ENCODE data around the gene SNX13.
A peak's percentile ranks its signal among the peaks of the same experiment; 100 is the strongest.

SNX13 gene

DNA sequence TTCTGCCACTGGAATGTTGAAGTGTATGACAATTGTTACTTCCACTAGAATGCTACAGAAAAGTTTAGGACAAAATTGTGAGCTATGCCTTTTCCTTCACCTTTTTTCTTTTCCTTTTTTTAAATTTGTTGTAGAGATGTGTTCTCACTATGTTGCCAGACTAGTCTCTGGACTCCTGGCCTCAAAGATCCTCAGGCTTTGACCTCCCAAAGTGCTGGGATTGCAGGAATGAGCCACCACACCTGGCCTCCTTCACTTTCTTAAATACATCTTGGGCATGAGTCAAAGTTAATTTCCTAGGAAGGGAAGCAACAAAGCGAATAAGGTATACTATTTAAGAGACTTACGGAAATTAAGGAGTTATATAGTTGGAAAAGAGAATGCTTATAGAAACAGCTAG is 2.7 kb upstream of the SNX13 start:
- no peak for DNase-seq

DNA sequence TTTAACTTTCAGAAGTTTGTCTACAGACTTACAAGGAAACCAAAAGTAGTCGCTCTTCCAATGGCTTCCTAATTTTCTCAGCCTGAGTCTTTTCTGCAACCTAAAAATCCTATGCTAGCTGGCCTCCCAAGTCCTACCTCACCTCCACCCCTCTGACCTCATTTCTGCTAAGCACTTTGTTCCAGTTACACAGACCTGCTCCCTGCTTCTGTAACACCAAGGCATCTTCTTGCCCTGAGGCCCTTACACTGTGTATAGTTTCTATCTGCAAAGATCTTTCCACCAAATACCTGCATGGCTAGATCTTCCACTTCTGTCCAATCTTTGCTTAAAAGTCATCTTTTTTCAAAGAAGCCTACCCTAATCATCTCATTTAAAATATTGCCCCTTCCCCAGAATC is 1.9 kb upstream of the SNX13 start:
- DNase-seq, result no peak

DNA sequence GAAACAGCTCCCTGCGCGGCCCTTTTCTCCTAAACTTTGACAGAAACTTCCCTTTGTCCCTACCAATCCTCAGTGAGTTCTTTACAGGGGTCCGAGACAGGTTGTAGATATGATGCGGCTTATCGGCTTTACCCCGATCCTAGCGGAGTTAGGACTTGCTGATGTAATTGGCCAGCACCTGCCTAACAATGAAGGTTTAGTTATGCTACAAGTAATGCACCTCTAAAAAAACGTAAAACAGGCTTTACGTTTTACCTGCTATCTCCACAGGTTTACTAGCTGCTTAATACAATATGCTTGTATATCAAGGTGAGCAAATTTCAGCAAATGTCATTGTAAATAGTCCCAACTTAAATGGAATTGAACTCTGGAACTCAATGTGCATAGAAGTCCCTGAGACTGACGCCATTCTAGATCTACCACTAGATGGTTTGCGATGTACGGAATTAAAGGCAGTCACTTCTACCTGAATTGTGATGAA is 697 bp upstream of the SNX13 start:
- peak; percentile 73 for DNase-seq

DNA sequence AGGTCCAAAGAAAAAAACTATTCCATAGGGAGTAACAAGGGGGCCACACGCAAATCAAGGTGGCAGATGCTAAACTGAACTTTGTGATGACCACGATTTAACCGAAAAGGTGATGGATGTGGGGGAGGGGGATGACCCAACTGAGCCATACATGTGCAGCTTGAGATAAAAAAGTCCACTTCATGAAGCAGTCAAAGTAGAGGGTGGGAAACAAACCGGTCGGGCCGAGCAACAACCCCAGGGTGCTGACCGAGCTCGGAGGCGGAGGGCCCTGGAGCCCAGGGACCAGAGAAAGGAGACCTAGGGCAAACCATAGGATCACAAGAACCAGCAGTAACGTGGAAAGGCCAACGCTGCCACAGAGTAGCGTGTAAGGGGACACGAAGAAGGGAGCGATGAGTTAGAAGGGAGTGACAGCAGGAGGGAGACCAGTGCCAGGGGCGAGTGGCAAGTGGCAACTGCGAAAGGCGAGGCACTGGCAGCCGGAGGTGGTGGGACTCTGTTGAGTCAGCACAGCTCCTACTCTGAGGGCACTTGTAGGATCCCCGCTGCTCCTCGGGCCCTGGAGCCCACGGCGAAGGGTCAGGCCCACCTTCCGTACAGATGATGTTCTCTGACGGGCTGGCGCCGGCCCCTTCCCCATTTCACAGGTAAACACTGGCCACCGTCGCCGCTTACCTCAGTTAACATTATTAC is 540 bp downstream of the SNX13 start:
- DNase-seq, result peak; percentile 80

DNA sequence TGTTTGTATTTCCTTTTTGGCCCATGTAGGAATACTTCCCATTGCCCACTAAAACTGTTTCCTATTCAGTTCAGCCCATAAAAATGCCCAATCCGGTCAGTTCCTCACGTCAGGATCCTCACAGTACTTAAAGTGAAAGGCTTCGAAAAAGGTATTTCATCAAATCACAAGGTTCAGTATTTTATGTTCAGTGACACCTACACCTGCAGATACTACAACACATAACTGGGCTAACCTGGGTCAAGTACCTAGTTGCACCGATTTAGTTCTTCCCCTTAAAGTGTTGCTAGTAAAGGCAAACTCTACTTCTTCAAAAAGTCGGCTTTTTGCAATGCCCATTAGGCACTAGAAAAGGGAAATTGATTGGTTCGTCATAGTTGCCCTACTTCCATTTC is 1.1 kb downstream of the SNX13 start:
- DNase-seq, result no peak

DNA sequence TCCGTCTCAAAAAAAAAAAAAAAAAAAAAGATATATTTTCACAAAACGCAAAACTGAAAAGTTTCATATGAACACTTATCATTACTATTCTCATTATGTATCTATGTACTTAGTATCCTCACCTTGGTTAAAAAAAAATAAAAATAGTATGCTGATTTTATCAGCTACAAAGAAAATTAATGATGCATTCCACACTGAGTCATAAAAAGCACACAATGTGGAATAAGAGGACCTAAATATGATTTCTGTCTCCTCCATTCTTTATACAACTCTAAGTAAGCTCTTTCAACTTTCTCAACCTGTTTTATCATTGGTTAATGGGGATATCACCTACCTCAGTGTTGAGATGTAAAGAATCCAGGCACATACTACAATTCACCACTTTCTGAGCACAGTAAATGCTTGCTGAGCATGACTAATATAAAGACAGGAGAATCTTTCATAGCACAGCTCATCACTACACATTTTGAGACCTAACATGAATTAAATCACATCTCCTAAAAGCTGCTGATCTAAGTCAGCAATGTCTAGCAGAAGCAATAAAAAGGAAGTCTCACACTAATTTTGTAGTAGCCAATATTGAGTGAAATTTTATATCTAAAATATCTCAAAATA is 2.7 kb downstream of the SNX13 start:
- DNase-seq, result no peak

DNA sequence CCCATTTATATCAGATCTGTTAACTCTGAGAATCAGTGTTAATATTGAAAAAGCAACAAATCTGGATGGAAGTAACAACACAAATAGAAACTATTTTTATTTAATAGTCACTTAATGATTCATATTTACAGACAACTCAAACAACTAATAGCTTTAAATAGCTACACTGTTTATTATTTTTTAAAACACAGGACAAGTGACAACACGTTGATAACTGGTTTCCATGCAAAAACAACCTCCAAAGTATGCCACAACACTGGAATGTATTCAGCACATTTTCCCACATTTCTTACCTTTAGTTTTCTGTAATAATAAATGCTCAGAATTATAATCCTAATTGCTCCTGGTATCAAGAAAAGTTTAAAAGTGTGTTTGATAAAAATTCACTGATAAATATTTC is 4.0 kb downstream of the SNX13 start:
- no peak for DNase-seq

DNA sequence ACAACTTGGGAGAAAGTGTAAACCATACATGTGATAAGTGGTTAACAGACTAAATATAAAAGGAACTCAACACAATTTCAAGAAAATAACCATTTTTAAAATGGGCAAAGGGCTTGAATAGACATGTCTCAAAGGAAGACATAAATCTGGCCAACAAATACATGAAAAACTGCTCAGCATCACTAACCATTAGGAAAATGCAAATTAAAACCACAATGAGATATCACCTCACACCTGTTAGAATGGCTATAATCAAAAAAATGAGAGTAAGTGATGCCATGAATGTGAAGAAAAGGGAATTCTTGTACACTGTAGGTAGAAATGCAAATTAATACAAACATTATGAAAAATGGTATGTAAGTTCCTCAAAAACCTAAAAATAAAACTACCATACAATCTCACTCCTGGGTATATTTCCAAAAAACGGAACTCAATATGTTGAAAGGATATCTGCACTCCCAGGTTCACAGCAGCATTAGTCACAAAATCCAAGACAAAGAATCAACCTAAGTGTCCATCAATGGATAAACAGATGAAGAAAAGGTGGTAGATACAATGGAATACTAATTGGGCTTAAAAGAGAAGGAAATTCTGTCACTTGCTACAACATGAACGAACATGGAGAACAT is 5.6 kb downstream of the SNX13 start:
- DNase-seq, result no peak

DNA sequence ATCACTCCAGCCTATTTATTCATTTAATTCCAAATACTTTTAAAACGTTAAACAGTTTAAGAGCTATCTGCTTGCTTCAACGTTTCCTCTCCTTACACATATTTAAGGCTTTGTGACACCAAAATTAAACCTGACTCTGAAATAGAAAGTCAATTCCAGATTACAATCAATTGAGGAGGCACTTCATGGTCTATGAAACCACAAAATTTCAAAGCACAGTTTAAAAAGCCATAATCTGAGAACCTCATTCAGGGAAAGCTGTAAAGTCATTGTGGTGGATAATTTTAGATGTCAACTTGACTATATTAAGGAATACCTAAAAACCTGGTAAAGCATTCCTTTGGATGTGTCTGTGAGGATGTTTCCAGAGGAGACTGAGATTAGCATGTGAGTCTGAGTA is 6.2 kb downstream of the SNX13 start:
- no peak for DNase-seq

DNA sequence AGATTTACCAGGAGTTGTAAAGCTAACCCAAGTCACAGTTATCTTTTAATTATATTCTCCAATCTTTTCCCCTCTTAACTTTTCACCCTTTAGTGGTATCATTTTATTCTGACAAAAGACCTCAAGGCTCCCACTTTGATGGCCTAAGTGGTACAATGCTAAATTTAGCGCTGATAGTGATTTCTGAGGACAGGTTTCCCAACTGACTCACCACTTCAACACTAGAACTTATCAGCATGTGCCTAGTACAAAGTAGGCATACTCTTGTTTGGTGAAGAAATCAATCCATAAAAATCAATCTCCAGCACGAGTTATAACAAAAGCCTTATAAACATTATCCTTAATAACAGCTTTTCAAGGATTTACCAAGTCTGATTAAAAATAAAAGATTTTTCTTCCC is 7.5 kb downstream of the SNX13 start:
- DNase-seq, result no peak

DNA sequence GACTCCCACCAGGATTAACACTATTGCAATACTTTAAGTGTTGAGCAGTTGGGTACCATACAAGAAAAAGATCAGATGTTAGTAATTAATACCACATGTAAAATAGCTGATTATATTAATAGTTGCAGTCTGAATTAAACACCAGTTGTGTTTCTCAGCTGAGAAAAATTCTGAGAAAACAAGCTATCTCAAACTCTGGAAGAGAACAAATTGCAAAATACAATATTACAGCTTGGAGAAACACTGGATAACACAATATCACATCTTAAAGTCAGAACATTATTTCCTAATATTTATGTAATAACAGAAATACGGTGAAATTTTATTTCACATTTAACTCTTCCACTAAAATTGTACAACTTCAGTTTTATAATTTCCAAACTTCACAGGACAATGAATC is 9.2 kb downstream of the SNX13 start:
- no peak for DNase-seq

DNA sequence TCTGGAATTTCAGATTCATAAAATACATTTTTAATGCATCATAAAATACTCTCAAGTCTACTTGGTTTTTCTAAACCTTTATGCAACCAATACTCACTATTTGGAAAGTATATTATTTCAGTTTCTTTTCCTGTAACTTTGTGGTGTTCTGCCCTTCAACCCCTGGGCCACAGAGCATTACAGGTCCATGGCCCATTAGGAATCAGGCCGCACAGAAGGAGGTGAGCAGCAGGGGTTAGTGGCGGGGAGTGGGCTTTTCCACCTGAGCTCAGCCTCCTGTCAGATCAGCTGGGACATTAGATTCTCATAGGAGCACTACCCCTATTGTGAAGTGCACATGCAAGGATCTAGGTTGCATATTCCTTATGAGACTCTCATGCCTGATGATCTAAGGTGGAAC is 9.7 kb downstream of the SNX13 start:
- no peak for DNase-seq

DNA sequence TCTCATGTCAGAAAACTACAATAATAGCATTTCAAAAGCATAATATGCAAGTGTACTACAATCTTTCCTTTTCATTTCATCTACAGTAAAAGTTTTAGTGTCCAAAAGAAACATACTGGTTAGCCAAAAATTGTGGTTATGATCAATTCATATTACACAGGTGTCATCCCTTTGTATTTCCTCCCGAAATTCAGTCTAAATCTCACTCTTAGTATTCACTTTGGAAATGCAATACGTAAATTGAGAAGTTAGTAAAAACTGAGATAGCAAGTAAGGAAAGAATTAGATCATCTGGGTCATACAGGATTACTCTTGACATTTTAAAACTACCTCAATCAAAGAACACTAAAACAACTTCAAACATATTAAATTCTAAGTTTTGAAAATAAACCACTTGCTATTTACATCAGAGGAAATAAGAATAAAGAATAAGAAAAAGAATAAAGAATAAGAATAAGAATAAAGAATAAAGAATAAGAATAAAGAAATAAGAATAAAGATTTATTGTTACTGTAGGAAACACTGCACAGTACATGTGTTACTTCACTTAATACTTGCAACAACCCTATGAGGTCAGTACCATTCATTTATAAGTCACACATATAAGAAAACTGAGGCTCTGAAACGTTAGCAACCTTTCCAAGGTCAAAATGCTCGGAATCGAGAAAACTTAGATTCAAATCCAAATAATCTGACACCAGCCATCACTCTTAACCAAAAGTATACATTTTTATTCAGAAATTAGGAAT is 10.5 kb downstream of the SNX13 start:
- no peak for DNase-seq

DNA sequence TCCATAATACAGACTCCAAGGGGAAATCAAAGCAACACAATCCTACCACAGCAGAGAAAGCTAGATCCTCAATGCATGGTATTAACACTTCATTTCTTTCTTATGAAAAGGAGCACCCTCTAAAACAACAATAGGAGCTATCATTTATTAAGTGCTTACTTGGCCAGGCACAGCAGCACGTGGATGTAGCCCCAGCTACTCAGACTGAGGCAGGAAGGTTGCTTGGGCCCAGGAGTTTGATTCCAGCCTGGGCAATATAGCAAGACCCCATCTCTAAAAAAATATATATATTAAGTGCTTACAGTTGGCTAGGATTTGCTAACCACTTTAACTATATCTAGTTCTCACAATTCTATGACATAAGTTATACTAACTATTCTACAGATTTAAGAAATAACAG is 12.2 kb downstream of the SNX13 start:
- no peak for DNase-seq

DNA sequence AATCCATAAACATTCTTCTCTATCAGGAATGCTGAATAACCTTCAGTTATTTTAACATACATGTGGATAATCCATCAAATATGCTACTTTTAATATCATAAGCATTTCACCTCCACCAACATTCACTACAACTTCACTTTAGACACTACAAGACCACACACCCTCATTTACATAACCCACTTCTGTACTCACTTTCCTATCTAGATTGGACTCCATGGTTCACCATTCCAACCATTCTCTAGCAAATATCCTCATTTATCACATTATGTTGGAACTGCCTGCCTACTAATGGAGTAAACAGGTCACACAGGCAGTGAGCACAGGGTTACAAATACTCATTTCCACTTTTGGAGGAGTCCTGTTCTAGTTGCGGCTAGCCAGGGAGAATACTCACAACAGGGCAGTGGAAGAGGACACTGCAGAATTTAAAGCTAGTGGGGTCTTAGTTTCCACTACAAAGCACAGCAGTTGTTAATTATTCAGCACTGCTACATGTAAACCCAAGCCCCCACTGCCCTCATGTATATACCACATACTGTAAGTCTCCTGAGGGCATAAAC is 18.4 kb downstream of the SNX13 start:
- DNase-seq, result no peak

DNA sequence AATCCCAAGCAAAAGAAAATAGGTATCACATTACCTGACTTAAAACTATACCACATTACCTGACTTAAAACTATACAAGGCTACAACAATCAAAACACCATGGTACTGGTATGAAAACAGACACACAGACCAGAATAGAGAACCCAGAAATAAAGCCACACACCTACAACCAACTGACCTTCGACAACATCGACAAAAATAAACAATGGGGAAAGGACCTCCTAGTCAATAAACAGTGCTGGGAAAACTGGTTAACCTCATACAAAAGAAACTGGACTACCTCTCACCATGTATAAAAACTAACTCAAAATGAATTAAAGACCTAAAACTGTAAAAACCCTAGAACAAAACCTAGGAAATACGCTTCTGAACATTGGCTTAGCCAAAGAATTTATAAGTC is 22.5 kb downstream of the SNX13 start:
- no peak for DNase-seq

DNA sequence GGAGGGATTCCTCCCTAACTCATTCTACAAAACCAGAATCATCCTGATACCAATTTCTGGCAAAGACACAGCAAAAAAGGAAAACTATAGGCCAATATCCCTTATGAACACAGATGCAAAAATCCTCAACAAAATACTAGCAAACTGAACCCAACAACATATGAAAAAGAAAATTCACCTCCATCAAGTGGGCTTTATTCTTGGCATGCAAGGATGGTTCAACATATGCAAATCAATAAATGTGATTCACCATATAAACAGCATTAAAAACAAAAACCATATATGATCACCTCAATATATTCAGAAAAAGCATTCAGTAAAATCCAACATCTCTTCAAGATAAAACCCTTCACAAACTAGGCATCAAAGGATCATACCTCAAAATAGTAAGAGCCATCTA is 23.5 kb downstream of the SNX13 start:
- DNase-seq, result no peak

DNA sequence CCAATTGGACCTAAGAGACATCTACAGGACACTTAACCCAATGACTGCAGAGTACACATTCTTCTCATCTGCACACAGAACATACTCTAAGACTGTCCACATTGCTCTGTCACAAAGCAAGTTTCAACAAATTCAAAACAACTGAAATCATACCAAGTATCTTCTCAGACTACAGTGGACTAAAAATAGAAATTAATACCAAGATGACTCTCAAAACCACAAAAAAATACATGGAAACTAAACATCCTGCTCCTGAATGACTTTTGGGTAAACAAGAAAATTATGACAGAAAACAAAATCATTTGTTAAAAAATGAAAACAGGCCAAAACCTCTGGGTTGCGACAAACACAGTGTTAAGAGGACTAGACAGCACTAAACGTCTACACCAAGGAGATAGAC is 24.5 kb downstream of the SNX13 start:
- DNase-seq, result no peak

DNA sequence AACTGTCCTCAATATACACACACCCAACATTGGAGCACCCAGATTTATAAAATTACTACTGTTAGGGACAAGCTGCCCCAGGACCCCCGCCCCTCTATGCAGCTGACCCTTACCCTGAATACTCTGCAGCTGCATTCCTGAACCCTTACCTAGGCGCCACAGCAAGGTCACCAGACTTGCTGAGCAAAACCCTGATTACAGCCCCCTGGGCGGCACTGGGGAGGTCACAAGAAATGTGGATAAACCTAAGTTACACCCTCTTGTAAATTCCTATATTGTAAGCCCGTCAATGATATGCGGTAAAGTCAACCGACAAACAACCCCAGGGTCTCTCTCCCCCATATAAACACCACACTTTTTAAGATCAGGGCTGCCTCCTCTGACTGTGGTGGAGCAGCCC is 25.1 kb downstream of the SNX13 start:
- no peak for DNase-seq

DNA sequence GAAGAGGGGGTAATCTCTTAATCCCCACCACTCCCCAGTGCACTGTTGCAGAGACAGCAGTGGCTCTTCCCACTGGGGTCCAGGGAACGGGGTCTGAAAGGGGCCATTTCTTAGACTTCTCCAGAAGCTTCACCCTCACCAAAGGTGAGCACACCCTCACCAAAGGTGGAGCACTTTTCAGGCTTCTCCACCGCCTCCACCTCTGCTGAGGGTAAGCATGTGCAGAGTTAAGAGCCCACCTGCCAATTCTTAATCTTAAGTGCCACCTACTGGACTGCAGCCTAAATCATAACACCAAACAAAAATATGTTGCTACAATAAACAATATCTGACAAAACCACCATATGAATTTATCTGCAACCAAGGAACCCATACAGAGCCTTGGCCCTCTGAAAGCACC is 27.0 kb downstream of the SNX13 start:
- no peak for DNase-seq

DNA sequence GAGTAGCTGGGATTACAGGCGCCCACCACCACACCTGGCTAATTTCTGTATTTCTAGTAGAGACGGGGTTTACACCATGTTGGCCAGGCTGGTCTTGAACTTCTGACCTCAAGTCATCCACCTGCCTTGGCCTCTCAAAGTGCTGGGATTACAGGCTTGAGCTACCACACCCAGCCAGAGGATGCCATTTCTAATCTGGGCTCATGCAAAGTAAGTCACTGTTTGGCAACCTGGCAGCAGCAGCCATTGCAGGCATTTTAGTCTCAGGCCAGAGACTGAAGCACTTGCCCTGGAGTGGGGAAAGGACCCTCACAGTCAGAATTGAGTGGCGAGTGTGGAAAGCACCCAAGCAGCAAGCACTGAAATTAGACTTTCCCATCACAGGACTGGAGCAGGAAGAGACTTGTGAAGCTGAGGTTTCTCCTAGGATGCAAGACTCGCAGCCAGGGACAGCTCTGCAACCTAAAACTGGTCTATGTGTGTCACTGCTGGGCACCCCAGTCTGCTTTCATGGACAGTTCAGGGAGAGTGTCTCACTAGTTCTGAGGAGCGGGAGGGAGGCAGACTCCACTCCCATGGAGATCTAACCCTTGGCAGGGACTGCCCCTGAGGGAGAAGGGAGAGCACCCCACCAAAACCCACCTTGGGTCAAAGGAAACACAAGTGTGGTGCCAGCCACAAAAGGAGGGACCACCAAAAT is 27.6 kb downstream of the SNX13 start:
- DNase-seq, result no peak

DNA sequence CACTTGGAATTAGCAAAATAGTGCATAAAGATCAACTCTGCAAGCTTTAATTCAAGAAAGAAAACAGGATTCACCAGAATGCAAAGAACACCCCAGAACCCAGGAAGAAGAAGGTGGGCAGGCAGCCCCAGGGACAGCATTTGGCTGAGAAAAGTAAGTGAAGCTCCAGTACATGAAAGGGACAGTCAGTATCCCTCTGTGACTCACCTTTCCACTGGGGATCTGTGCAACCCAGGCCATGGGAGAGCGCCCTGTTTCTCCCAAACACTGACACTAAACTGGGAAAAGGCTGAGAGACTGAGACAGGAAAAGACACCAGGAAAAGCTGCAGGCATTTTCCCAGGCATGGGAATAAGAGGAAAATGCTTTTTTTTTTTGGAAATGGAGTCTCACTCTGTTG is 28.2 kb downstream of the SNX13 start:
- no peak for DNase-seq

DNA sequence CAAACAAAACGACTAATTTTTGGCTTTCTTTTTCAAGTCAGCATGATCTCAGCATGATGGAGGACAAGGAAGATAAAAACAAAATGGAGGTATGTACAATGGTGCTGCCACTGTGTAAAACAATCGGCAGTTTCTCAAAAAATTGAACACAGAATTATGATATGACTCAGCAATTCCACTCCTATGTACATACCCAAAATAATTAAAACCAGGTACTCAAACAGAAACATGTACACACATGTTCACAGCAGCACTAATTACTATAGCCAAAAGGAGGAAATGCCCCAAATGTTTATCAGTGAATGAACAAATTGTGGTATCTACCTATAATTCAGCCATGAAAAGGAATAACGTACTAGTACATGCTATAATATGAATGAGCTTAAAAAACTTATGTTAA is 29.9 kb downstream of the SNX13 start:
- DNase-seq, result no peak

Data from NCI-H1092 treated with DMSO at 0.1 percent for 48 hours (cell line).